Adrenal gland (tissue), 12 donors: ENCODE measurements around the gene CCL15. TPM values are rescaled to one million over a fixed set of nuclear protein-coding genes. Genes with fewer than 3 reads are reported as not detected.

ENCODE experiments used
- DNase-seq, 7 donors: peaks; one replicate each; pipeline ENCODE4 v3.0.0-alpha.2; 2019 to 2020
- H3K27ac ChIP-seq, 5 donors: fragments of 200-600 bp; sonication (generic) in 4 of 5; 1 replicate in 3 of 5; 2 replicates in 2 of 5; pipeline versions ENCODE4 v1.5.1 to v1.8.0; 2016 to 2020; ENCODE audit warnings: mild to moderate bottlenecking in 1 of 5
- H3K27me3 ChIP-seq: fragments of 200-600 bp; 2 replicates; pipeline ENCODE4 v1.8.0; 2021
- H3K36me3 ChIP-seq, 2 donors: fragments of 200-600 bp; replicated peaks in 1 of 2; 1 replicate in 1 of 2; 2 replicates in 1 of 2; pipeline versions ENCODE4 v1.5.1 to v1.8.0; 2018 to 2022
- H3K4me1 ChIP-seq, 2 donors: fragments of 200-600 bp; replicated peaks in 1 of 2; 1 replicate in 1 of 2; 2 replicates in 1 of 2; pipeline versions ENCODE4 v1.5.1 to v1.8.0; 2018 to 2021
- H3K4me3 ChIP-seq, 4 donors: fragments of 200-600 bp; sonication (generic) in 3 of 4; one replicate each; pipeline ENCODE4 v1.5.1; 2016 to 2018
- H3K9me3 ChIP-seq, 3 donors: fragments of 200-600 bp; sonication (generic) in 1 of 3; replicated peaks in 1 of 3; 1 replicate in 2 of 3; 2 replicates in 1 of 3; pipeline versions ENCODE4 v1.5.1 to v1.8.0; 2016 to 2021
- CTCF ChIP-seq, 6 experiments: fragments of 450-650 bp in 4 of 6; fragments of 200-600 bp in 2 of 6; sonication (generic) in 1 of 6; IDR thresholded peaks; 1 replicate in 5 of 6; 2 replicates in 1 of 6; pipeline versions ENCODE4 v1.5.1 to v1.8.0; 2016 to 2021; ENCODE audit warnings: antibody characterized with exemption in 6 of 6, mild to moderate bottlenecking in 2 of 6, moderate library complexity in 1 of 6
- POLR2A ChIP-seq, 2 donors: fragments of 450-650 bp; IDR thresholded peaks; one replicate each; pipeline ENCODE4 v1.6.1; 2017; ENCODE audit warnings: antibody characterized with exemption in 2 of 2, mild to moderate bottlenecking in 2 of 2, moderate library complexity in 1 of 2
- WGBS, 4 donors: extraction: QIAGEN DNeasy Blood & Tissue Kit in 2 of 4; methylation state at CpG; one replicate each; pipeline versions ENCODE4 v1.1.5 to v1.1.7; 2013 to 2017; 5-methylcytosine and 5-hydroxymethylcytosine counted together
- intact Hi-C, 2 donors: fragments of 100-400 bp; cut with DNase I; formaldehyde crosslinking; loops; one replicate each; pipeline versions ENCODE4 v1.14.1 to v1.15.0; 2022 to 2023
- polyA plus RNA-seq, 3 donors: library from polyadenylated mRNA; stranded (reverse); fragments of 200-250 nt in 2 of 3; fragments of 350-450 nt in 1 of 3; fragmentation: Illumina TruSeq in 1 of 3; extraction: RNeasy Lipid Tissue Mini Kit (QIAGEN cat#74804) in 1 of 3; gene quantifications; one replicate each; pipeline ENCODE4 v1.2.3, GENCODE V29; 2013 to 2014
- total RNA-seq, 9 donors: library from RNA; depleted of rRNA in 4 of 9; stranded (reverse); fragments of >200 nt in 4 of 9; fragments of 120-200 nt in 1 of 9; fragmentation: NEBNext Ultra II Directional in 1 of 9; extraction: Animal tissue kit (Norgen Biotek cat#: 25700) in 1 of 9; gene quantifications; one replicate each; pipeline versions ENCODE4 v1.1.0 to v1.2.4, GENCODE V29; 2013 to 2023
- donor health status: healthy with polysubstance abuse.
- donor health status: Bipolar disorder and iron deficiency.
- donor health status: DM: yes; HTN: yes; CAD: no.
- donor health status: DM: no; HTN: no; CAD: no.
- donor health status: DM: no; HTN: no; CAD: no.
- donor health status: DM: yes; HTN: yes; CAD: no.

Gene CCL15
- total and polyA plus RNA-seq, 12 donors, result 0.17 to 1.7 (median 0.45) TPM; not detected in 5

- TF ChIP-seq POLR2A (IDR thresholded peaks at IDR 0.05), result no peak
- no peak for TF ChIP-seq CTCF (IDR thresholded peaks at IDR 0.05)
- no peak for DNase-seq
- Histone ChIP-seq H3K36me3 (no peaks in the 10 kb centered on the region), H3K4me3 (no peak overlapping the region), H3K27me3 (peaks cover 5% of the 10 kb centered on the region), H3K4me1 (no peaks in the 10 kb centered on the region), H3K9me3 (no peaks in the 10 kb centered on the region), H3K27ac (no peak overlapping the region)
- 73 to 79% (median 76%) methylated on average over 6 of the region's 6 CpGs for WGBS, 4 donors
- intact Hi-C loops, result no loop called here
Observed at GRCh38 chr17:35963663-35964062, 37.7 kb downstream of the CCL15 start.

GRCh38 chr17:35953720-35954119 is 47.6 kb downstream of the CCL15 start:
- WGBS, 4 donors, result 57 to 77% (median 67%) methylated on average over 5 to 7 of the region's 7 CpGs
- Histone ChIP-seq H3K27me3 (no peaks in the 10 kb centered on the region), H3K27ac (no peak overlapping the region), H3K4me1 (no peaks in the 10 kb centered on the region), H3K9me3 (no peaks in the 10 kb centered on the region), H3K36me3 (no peaks in the 10 kb centered on the region), H3K4me3 (no peak overlapping the region)
- DNase-seq, result no peak
- intact Hi-C loops, result no loop called here
- TF ChIP-seq CTCF (IDR thresholded peaks at IDR 0.05), result no peak
- no peak for TF ChIP-seq POLR2A (IDR thresholded peaks at IDR 0.05)

GRCh38 chr17:35949401-35949800 is 52.0 kb downstream of the CCL15 start:
- H3K4me1 ChIP-seq, result no peaks in the 10 kb centered on the region
- H3K27ac ChIP-seq, result no peak overlapping the region
- no peak for TF ChIP-seq CTCF (IDR thresholded peaks at IDR 0.05)
- no peak for TF ChIP-seq POLR2A (IDR thresholded peaks at IDR 0.05)
- H3K9me3 ChIP-seq, result no peaks in the 10 kb centered on the region
- H3K27me3 ChIP-seq, result no peaks in the 10 kb centered on the region
- no peaks in the 10 kb centered on the region for H3K36me3 ChIP-seq
- DNase-seq, result no peak
- no peak overlapping the region for H3K4me3 ChIP-seq
- WGBS, 4 donors, result 78 to 86% (median 81%) methylated on average over 3 of the region's 3 CpGs
- intact Hi-C loops, result loop anchor here in 1 of 2 donors (10.0 kb wide), 1 partner anchor 95 kb away; no protein-coding TSS in a partner anchor

- H3K9me3 ChIP-seq, result no peaks in the 10 kb centered on the region
- H3K36me3 ChIP-seq, result no peaks in the 10 kb centered on the region
- no peak overlapping the region for H3K4me3 ChIP-seq
- no peak overlapping the region for H3K27ac ChIP-seq
- H3K4me1 ChIP-seq, result no peaks in the 10 kb centered on the region
- no peak for TF ChIP-seq POLR2A (IDR thresholded peaks at IDR 0.05)
- TF ChIP-seq CTCF (IDR thresholded peaks at IDR 0.05), result no peak
- intact Hi-C loops, result loop anchor here in 1 of 2 donors (10.0 kb wide), 1 partner anchor 93 kb away; no protein-coding TSS in a partner anchor
- no peak for DNase-seq
- WGBS, 4 donors, result 73 to 85% (median 76%) methylated on average over 7 of the region's 7 CpGs
- no peaks in the 10 kb centered on the region for H3K27me3 ChIP-seq
Observed at GRCh38 chr17:35948092-35948491, 53.3 kb downstream of the CCL15 start.

Other genes starting within 250 kb of the CCL15 start
- gene GAS2L2, start 248.3 kb downstream of the CCL15 start, total RNA-seq, result under 1 TPM in 3 of 9 donors, not detected in 6; 0.06 to 0.22 (median 0.08) TPM
- gene GAS2L2, start 248.3 kb downstream of the CCL15 start, polyA plus RNA-seq, result under 1 TPM in 2 of 3 donors, not detected in 1; 0.08 to 0.10 TPM
- under 1 TPM in 2 of 9 donors, not detected in 7; 0.11 to 0.83 TPM for gene C17orf50, start 240.7 kb downstream of the CCL15 start, total RNA-seq
- gene C17orf50, start 240.7 kb downstream of the CCL15 start, polyA plus RNA-seq, result under 1 TPM in 2 of 3 donors, not detected in 1; 0.07 to 0.24 TPM
- gene MMP28, start 205.9 kb downstream of the CCL15 start, total RNA-seq, result 10 to 100 TPM in 1 of 9 donors, 1 to 10 TPM in 7, under 1 TPM in 1; 0.67 to 11.1 (median 4.8) TPM
- 1 to 10 TPM in 2 of 3 donors, under 1 TPM in 1; 0.97 to 7.4 (median 4.3) TPM for gene MMP28, start 205.9 kb downstream of the CCL15 start, polyA plus RNA-seq
- 100 to 1,000 TPM in 4 of 9 donors, 10 to 100 TPM in 5; 27.8 to 153 (median 60.2) TPM for gene TAF15, start 192.1 kb downstream of the CCL15 start, total RNA-seq
- gene TAF15, start 192.1 kb downstream of the CCL15 start, polyA plus RNA-seq, result 100 to 1,000 TPM; 143 to 213 (median 199) TPM
- not detected for gene HEATR9, start 132.7 kb downstream of the CCL15 start, total RNA-seq
- under 1 TPM; 0.03 to 0.32 (median 0.13) TPM for gene HEATR9, start 132.7 kb downstream of the CCL15 start, polyA plus RNA-seq
- gene CCL5, start 121.2 kb downstream of the CCL15 start, total RNA-seq, result 10 to 100 TPM in 2 of 9 donors, 1 to 10 TPM in 6, under 1 TPM in 1; 0.83 to 10.7 (median 4.0) TPM
- gene CCL5, start 121.2 kb downstream of the CCL15 start, polyA plus RNA-seq, result 1 to 10 TPM; 5.4 to 8.8 (median 7.6) TPM
- 1 to 10 TPM in 1 of 9 donors, not detected in 8; 1.1 TPM for gene RDM1, start 70.8 kb downstream of the CCL15 start, total RNA-seq
- under 1 TPM in 1 of 3 donors, not detected in 2; 0.48 TPM for gene RDM1, start 70.8 kb downstream of the CCL15 start, polyA plus RNA-seq
- gene LYZL6, start 57.8 kb downstream of the CCL15 start, total RNA-seq, result not detected
- not detected for gene LYZL6, start 57.8 kb downstream of the CCL15 start, polyA plus RNA-seq
- 1 to 10 TPM in 1 of 9 donors, under 1 TPM in 5, not detected in 3; 0.22 to 1.6 (median 0.57) TPM for gene CCL16, start 20.1 kb downstream of the CCL15 start, total RNA-seq
- gene CCL16, start 20.1 kb downstream of the CCL15 start, polyA plus RNA-seq, result 1 to 10 TPM in 1 of 3 donors, under 1 TPM in 2; 0.16 to 3.2 (median 0.24) TPM
- 100 to 1,000 TPM in 3 of 9 donors, 10 to 100 TPM in 6; 15.3 to 129 (median 53.2) TPM for gene CCL14, start 14.8 kb downstream of the CCL15 start, total RNA-seq
- 100 to 1,000 TPM in 2 of 3 donors, 10 to 100 TPM in 1; 75.8 to 268 (median 250) TPM for gene CCL14, start 14.8 kb downstream of the CCL15 start, polyA plus RNA-seq
- 10 to 100 TPM in 5 of 9 donors, 1 to 10 TPM in 4; 1.9 to 25.7 (median 10.0) TPM for gene CCL23, start 16.4 kb upstream of the CCL15 start, total RNA-seq
- 1 to 10 TPM; 1.9 to 9.8 (median 3.3) TPM for gene CCL23, start 16.4 kb upstream of the CCL15 start, polyA plus RNA-seq
- 1 to 10 TPM in 4 of 9 donors, under 1 TPM in 1, not detected in 4; 0.32 to 2.2 (median 1.6) TPM for gene CCL18, start 62.7 kb upstream of the CCL15 start, total RNA-seq
- 1 to 10 TPM in 2 of 3 donors, not detected in 1; 1.2 to 5.2 TPM for gene CCL18, start 62.7 kb upstream of the CCL15 start, polyA plus RNA-seq
- 10 to 100 TPM in 2 of 9 donors, 1 to 10 TPM in 6, under 1 TPM in 1; 0.54 to 15.3 (median 4.8) TPM for gene CCL3, start 88.6 kb upstream of the CCL15 start, total RNA-seq
- gene CCL3, start 88.6 kb upstream of the CCL15 start, polyA plus RNA-seq, result 1 to 10 TPM; 3.8 to 9.9 (median 5.2) TPM
- gene CCL4, start 102.3 kb upstream of the CCL15 start, total RNA-seq, result 10 to 100 TPM in 2 of 9 donors, 1 to 10 TPM in 6, under 1 TPM in 1; 0.72 to 17.5 (median 5.5) TPM
- 10 to 100 TPM in 1 of 3 donors, 1 to 10 TPM in 2; 3.8 to 10.0 (median 5.2) TPM for gene CCL4, start 102.3 kb upstream of the CCL15 start, polyA plus RNA-seq
- 10 to 100 TPM in 1 of 9 donors, 1 to 10 TPM in 5, under 1 TPM in 1, not detected in 2; 0.39 to 10.5 (median 2.7) TPM for gene TBC1D3B, start 175.1 kb upstream of the CCL15 start, total RNA-seq
- gene TBC1D3B, start 175.1 kb upstream of the CCL15 start, polyA plus RNA-seq, result 10 to 100 TPM in 2 of 3 donors, not detected in 1; 10.4 to 12.9 TPM
- 1 to 10 TPM in 3 of 9 donors, under 1 TPM in 2, not detected in 4; 0.41 to 1.7 (median 1.4) TPM for gene CCL3L1, start 195.2 kb upstream of the CCL15 start, total RNA-seq
- 1 to 10 TPM in 1 of 3 donors, under 1 TPM in 2; 0.54 to 3.0 (median 0.72) TPM for gene CCL3L1, start 195.2 kb upstream of the CCL15 start, polyA plus RNA-seq
- gene CCL4L2, start 209.5 kb upstream of the CCL15 start, total RNA-seq, result 1 to 10 TPM in 6 of 9 donors, under 1 TPM in 2, not detected in 1; 0.57 to 3.8 (median 2.2) TPM
- gene CCL4L2, start 209.5 kb upstream of the CCL15 start, polyA plus RNA-seq, result 1 to 10 TPM; 1.3 to 5.1 (median 2.2) TPM